ES-I3 (cell line): ENCODE results near the gene GBGT1.
A peak's percentile ranks its signal among the peaks of the same experiment; 100 is the strongest.

Source experiments
- H3K36me3 ChIP-seq: 2 replicates; pipeline ENCODE4 v1.6.1; 2013; ENCODE audit warnings: mild to moderate bottlenecking, low read length, control low read depth, moderate library complexity; ENCODE audit not compliant: insufficient read depth
- H3K4me1 ChIP-seq: 2 replicates; pipeline ENCODE4 v1.6.1; 2013; ENCODE audit warnings: mild to moderate bottlenecking, control low read depth, low read length; ENCODE audit not compliant: insufficient read depth
- H3K9ac ChIP-seq: 2 replicates; pipeline ENCODE4 v1.6.1; 2013; ENCODE audit warnings: low read depth, mild to moderate bottlenecking, low read length, moderate library complexity
- H3K9me3 ChIP-seq: 2 replicates; pipeline ENCODE4 v1.6.1; 2013; ENCODE audit warnings: mild to moderate bottlenecking, low read length, moderate library complexity; ENCODE audit not compliant: control insufficient read depth, insufficient read depth

Gene GBGT1

GRCh38 chr9:133161547-133161950 is 2.2 kb downstream of the GBGT1 start:
- H3K9me3 ChIP-seq, result no peaks in the 10 kb centered on the region
- H3K4me1 ChIP-seq, result peaks cover 6% of the 10 kb centered on the region; the same call in 1 of the 2 replicates
- no peaks in the 10 kb centered on the region for H3K36me3 ChIP-seq
- no peak overlapping the region for H3K9ac ChIP-seq

- no peak overlapping the region for H3K9ac ChIP-seq
- no peaks in the 10 kb centered on the region for H3K36me3 ChIP-seq
- H3K4me1 ChIP-seq, result peaks cover 6% of the 10 kb centered on the region; the same call in 1 of the 2 replicates
- H3K9me3 ChIP-seq, result no peaks in the 10 kb centered on the region
Observed at GRCh38 chr9:133160742-133161546, 2.8 kb downstream of the GBGT1 start.

- no peak overlapping the region for H3K9ac ChIP-seq
Observed at GRCh38 chr9:133158695-133159094, 5.0 kb downstream of the GBGT1 start.

GRCh38 chr9:133155156-133155555 is 8.6 kb downstream of the GBGT1 start:
- Histone ChIP-seq H3K4me1 (no peaks in the 10 kb centered on the region), H3K9ac (no peak overlapping the region), H3K36me3 (no peaks in the 10 kb centered on the region), H3K9me3 (no peaks in the 10 kb centered on the region)

More at GRCh38 chr9:133158695-133159094, 5.0 kb downstream of the GBGT1 start:
- Histone ChIP-seq H3K4me1 (no peaks in the 10 kb centered on the region), H3K9me3 (no peaks in the 10 kb centered on the region), H3K36me3 (no peaks in the 10 kb centered on the region)

- H3K9me3 ChIP-seq, result no peaks in the 10 kb centered on the region
- no peak overlapping the region for H3K9ac ChIP-seq
- no peaks in the 10 kb centered on the region for H3K4me1 ChIP-seq
- no peaks in the 10 kb centered on the region for H3K36me3 ChIP-seq
Observed at GRCh38 chr9:133154097-133154989, 9.4 kb downstream of the GBGT1 start.

- Histone ChIP-seq H3K4me1 (no peaks in the 10 kb centered on the region), H3K36me3 (no peaks in the 10 kb centered on the region), H3K9me3 (no peaks in the 10 kb centered on the region), H3K9ac (no peak overlapping the region)
Observed at GRCh38 chr9:133153227-133154096, 10.3 kb downstream of the GBGT1 start.

GRCh38 chr9:133151601-133152525 is 11.9 kb downstream of the GBGT1 start:
- H3K9ac ChIP-seq, result no peak overlapping the region
- no peaks in the 10 kb centered on the region; the same call in 1 of the 2 replicates for H3K4me1 ChIP-seq
- no peaks in the 10 kb centered on the region for H3K9me3 ChIP-seq

GRCh38 chr9:133151041-133151440 is 12.7 kb downstream of the GBGT1 start:
- Histone ChIP-seq H3K9ac (no peak overlapping the region), H3K36me3 (no peaks in the 10 kb centered on the region), H3K9me3 (no peaks in the 10 kb centered on the region), H3K4me1 (no peaks in the 10 kb centered on the region; the same call in 1 of the 2 replicates)

More at GRCh38 chr9:133151601-133152525, 11.9 kb downstream of the GBGT1 start:
- no peaks in the 10 kb centered on the region for H3K36me3 ChIP-seq

- Histone ChIP-seq H3K9me3 (no peaks in the 10 kb centered on the region), H3K36me3 (no peaks in the 10 kb centered on the region), H3K4me1 (no peaks in the 10 kb centered on the region; the same call in 1 of the 2 replicates), H3K9ac (peak overlapping the region; percentile 95)
Observed at GRCh38 chr9:133149130-133150015, 14.3 kb downstream of the GBGT1 start.

GRCh38 chr9:133148199-133149129 is 15.2 kb downstream of the GBGT1 start:
- Histone ChIP-seq H3K36me3 (no peaks in the 10 kb centered on the region), H3K9me3 (no peaks in the 10 kb centered on the region), H3K9ac (peak overlapping the region; percentile 95), H3K4me1 (peaks cover 4% of the 10 kb centered on the region; the same call in 1 of the 2 replicates)

- Histone ChIP-seq H3K9ac (peak overlapping the region; percentile 95; the same call in 1 of the 2 replicates), H3K9me3 (no peaks in the 10 kb centered on the region), H3K36me3 (no peaks in the 10 kb centered on the region), H3K4me1 (peaks cover 4% of the 10 kb centered on the region; the same call in 1 of the 2 replicates)
Observed at GRCh38 chr9:133147412-133148198, 16.1 kb downstream of the GBGT1 start.
